ENCODE measurements around the gene TMEM88. TPM values are rescaled to one million over a fixed set of nuclear protein-coding genes. Genes with fewer than 3 reads are reported as not detected.
A peak's percentile ranks its signal among the peaks of the same experiment; 100 is the strongest.

Gene TMEM88
- total RNA-seq (2021; ENCODE audit: unreplicated experiment) (2.8 TPM), Bru-seq, nascent RNA (percentile 54 among the genes with signal in this experiment), BruChase-seq, experiment 1, labeled RNA remaining after a 6-hour chase (percentile 66 among the genes with signal in this experiment), BruChase-seq, experiment 2, labeled RNA remaining after a 2-hour chase (percentile 59 among the genes with signal in this experiment)
- polyA plus RNA-seq (2012), result 0.82 and 1.8 TPM in 2 replicates
- long read RNA-seq, result 0 reads

DNA sequence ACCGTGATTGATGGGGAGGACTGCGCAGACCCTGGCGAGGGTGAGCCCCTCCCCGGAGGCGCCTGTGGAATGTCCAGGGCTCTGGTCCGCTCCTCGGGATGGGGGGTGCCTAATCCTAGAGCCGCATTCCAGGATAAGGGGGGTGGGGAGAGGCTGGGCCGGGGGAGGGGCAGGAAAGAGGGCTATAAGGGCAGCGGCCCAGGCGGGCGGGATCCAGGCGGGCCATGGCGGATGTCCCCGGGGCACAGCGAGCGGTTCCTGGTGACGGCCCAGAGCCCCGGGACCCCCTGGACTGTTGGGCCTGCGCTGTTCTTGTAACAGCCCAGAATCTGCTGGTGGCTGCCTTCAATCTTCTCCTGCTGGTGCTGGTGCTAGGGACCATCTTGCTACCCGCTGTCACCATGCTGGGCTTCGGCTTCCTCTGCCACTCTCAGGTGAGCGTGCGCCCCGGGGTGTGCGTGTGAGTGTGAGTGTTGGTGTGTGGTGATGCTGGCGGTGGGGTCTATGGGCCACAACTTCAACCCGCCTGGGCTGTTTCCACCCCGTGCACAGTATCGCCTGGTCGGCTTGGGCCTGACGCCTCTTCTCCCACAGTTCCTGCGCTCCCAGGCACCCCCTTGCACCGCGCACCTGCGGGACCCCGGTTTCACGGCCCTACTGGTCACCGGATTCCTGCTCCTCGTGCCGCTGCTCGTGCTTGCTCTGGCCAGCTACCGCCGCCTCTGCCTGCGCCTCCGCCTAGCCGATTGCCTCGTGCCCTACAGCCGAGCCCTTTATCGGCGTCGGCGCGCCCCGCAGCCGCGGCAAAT, at the start of gene TMEM88:
Gene TMEM88, plus strand, starts transcription at position 216 of the 809 bp plus-strand sequence. Its CDS starts 9 bp downstream, at position 225.
- BruUV-seq (replicated peaks), result no TSS peak
- Histone ChIP-seq H3K27ac (ENCODE audit: low read depth, low read length) (peak within 1 kb of the TSS; percentile 92), H3K9ac (ENCODE audit: low read length) (peak within 1 kb of the TSS; percentile 93), H3K36me3 (ENCODE audit: control insufficient read depth in 1 of 2, insufficient read depth in 2 of 2, low read length in 2 of 2) (peaks cover 6 to 29% of the 10 kb centered on the region in 2 experiments; a peak in 2 of 4 replicates), H3K9me3 (ENCODE audit: control insufficient read depth in 1 of 2, insufficient read depth in 1 of 2, low read depth in 1 of 2, low read length in 2 of 2) (no peaks in the 10 kb centered on the region), H3K4me1 (ENCODE audit: control insufficient read depth in 1 of 2, insufficient read depth in 2 of 2, low read length in 2 of 2) (peaks cover 22 to 47% of the 10 kb centered on the region in 2 experiments), H3K79me2 (ENCODE audit: insufficient read depth, low read length) (peaks cover 47% of the 10 kb centered on the region), H3K4me2 (ENCODE audit: low read length) (peak within 1 kb of the TSS; percentile 99), H2AFZ (ENCODE audit: low read depth, low read length, poor library complexity, severe bottlenecking) (no peak within 1 kb of the TSS), H4K20me1 (ENCODE audit: insufficient read depth) (no peaks in the 10 kb centered on the region), H3K27me3 (ENCODE audit: insufficient read depth, low read length) (no peaks in the 10 kb centered on the region), H3K9me2 (ENCODE audit: insufficient read depth) (no peaks in the 10 kb centered on the region), H3K4me3 (replicated peaks in 1 of 2; ENCODE audit: low read depth in 1 of 2, low read length in 2 of 2) (peak within 1 kb of the TSS; percentile 67 to 94)
- no peak for ATAC-seq
- ChIA-PET POLR2A (interaction anchor here (0.6 to 2.6 kb wide), 5 partner anchors 10 to 529 kb away, joined by 3 to 45 read pairs (median 4); no protein-coding TSS in a partner anchor), CTCF (no interaction called here), RAD21 (ENCODE audit: low non-redundant PET in 1 of 2, low total read pairs in 2 of 2, uncharacterized antibody in 2 of 2, unreplicated experiment in 2 of 2) (interaction anchor here in 1 of 2 experiments (0.6 kb wide), 1 partner anchor 23 kb away, joined by 3 read pairs; no protein-coding TSS in a partner anchor)
- intact Hi-C loops (cut with micrococcal nuclease), result no loop called here
- DNase-seq (ENCODE audit: low read depth, low spot score), result no peak
- TF ChIP-seq, protein P1, sequence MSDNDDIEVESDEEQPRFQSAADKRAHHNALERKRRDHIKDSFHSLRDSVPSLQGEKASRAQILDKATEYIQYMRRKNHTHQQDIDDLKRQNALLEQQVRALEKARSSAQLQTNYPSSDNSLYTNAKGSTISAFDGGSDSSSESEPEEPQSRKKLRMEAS (IDR thresholded peaks at IDR 0.05), result no peak
- TF ChIP-seq YY1 (IDR thresholded peaks at IDR 0.05; ENCODE audit: extremely low read depth, insufficient replicate concordance, low read depth, low read length) (no peak), TCF7L2 (IDR thresholded peaks at IDR 0.05; ENCODE audit: borderline replicate concordance, extremely low read depth, insufficient read depth, insufficient read length) (no peak), JUND (IDR thresholded peaks at IDR 0.05) (no peak), RAD21 (IDR thresholded peaks at IDR 0.05; ENCODE audit: low read depth) (no peak), EZH2 (IDR thresholded peaks at IDR 0.05) (no peak), ZBTB33 (IDR thresholded peaks at IDR 0.05; ENCODE audit: extremely low read depth, insufficient replicate concordance, low read length) (no peak), POLR2A (IDR thresholded peaks at IDR 0.05; ENCODE audit: borderline replicate concordance, extremely low read depth, insufficient read depth, insufficient read length) (no peak), ELF1 (IDR thresholded peaks at IDR 0.05; ENCODE audit: borderline replicate concordance, low read depth) (no peak), FOSL1 (IDR thresholded peaks at IDR 0.05; ENCODE audit: low read depth) (no peak), SP1 (IDR thresholded peaks at IDR 0.05; ENCODE audit: low read depth) (no peak), EGR1 (IDR thresholded peaks at IDR 0.05; ENCODE audit: low read depth) (no peak), EZH2phosphoT487 (IDR thresholded peaks at IDR 0.05; ENCODE audit: borderline replicate concordance) (no peak), SRF (IDR thresholded peaks at IDR 0.05; ENCODE audit: low read depth) (no peak), SIN3A (IDR thresholded peaks at IDR 0.05; ENCODE audit: low read depth) (no peak)
- TF ChIP-seq, protein P2, sequence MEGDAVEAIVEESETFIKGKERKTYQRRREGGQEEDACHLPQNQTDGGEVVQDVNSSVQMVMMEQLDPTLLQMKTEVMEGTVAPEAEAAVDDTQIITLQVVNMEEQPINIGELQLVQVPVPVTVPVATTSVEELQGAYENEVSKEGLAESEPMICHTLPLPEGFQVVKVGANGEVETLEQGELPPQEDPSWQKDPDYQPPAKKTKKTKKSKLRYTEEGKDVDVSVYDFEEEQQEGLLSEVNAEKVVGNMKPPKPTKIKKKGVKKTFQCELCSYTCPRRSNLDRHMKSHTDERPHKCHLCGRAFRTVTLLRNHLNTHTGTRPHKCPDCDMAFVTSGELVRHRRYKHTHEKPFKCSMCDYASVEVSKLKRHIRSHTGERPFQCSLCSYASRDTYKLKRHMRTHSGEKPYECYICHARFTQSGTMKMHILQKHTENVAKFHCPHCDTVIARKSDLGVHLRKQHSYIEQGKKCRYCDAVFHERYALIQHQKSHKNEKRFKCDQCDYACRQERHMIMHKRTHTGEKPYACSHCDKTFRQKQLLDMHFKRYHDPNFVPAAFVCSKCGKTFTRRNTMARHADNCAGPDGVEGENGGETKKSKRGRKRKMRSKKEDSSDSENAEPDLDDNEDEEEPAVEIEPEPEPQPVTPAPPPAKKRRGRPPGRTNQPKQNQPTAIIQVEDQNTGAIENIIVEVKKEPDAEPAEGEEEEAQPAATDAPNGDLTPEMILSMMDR (IDR thresholded peaks at IDR 0.05 in 2 of 3, conservative IDR thresholded peaks at IDR 0.05 in 1 of 3; ENCODE audit: borderline replicate concordance in 1 of 3, insufficient read depth in 1 of 3, low read depth in 2 of 3, low read length in 2 of 3), result no peak

Measured in HCT116 (cell line).